Astrocyte of the spinal cord (primary cell): Measurements from ENCODE around the gene TBCC.

Experiments used
- DNase-seq: peaks from one replicate; pipeline ENCODE4 v3.0.0; 2011; ENCODE audit warnings: low read depth, low spot score
- H3K4me3 ChIP-seq: 2 replicates; pipeline ENCODE4 v1.5.1; 2011; ENCODE audit warnings: low read depth, mild to moderate bottlenecking, low read length, moderate library complexity
- CTCF ChIP-seq: IDR thresholded peaks from 2 replicates; pipeline ENCODE4 v1.5.1; 2012; ENCODE audit warnings: low read depth, mild to moderate bottlenecking, low read length, inconsistent platforms
- in situ Hi-C: cut with HindIII; loops from 2 replicates; pipeline ENCODE4 v1.10.0; 2017; ENCODE audit warnings: low sequenced_read_pairs

Gene TBCC

GRCh38 chr6:42748203-42748898 lies 2.4 kb upstream of the TBCC start:
- in situ Hi-C loops, result no loop called here
- no peak for TF ChIP-seq CTCF
- no peak overlapping the region for H3K4me3 ChIP-seq
- DNase-seq, result no peak

- DNase-seq, result peak; percentile 96
- in situ Hi-C loops, result no loop called here
- H3K4me3 ChIP-seq, result peak overlapping the region; percentile 75
- no peak for TF ChIP-seq CTCF
These were observed 824 bp upstream of the TBCC start for GRCh38 chr6:42746463-42747391.

GRCh38 chr6:42745083-42745639 lies 742 bp downstream of the TBCC start:
- TF ChIP-seq CTCF, result no peak
- in situ Hi-C loops, result no loop called here
- H3K4me3 ChIP-seq, result peak overlapping the region; percentile 92
- DNase-seq, result peak; percentile 54

GRCh38 chr6:42744351-42744893 lies 1.5 kb downstream of the TBCC start:
- peak; percentile 24 for DNase-seq
- in situ Hi-C loops, result no loop called here
- H3K4me3 ChIP-seq, result peak overlapping the region; percentile 92
- no peak for TF ChIP-seq CTCF

GRCh38 chr6:42742116-42742894 lies 3.6 kb downstream of the TBCC start:
- no peak for TF ChIP-seq CTCF
- no peak overlapping the region for H3K4me3 ChIP-seq
- DNase-seq, result peak; percentile 34
- in situ Hi-C loops, result no loop called here

GRCh38 chr6:42740725-42741124 lies 5.2 kb downstream of the TBCC start:
- no peak overlapping the region for H3K4me3 ChIP-seq
- DNase-seq, result no peak
- no peak for TF ChIP-seq CTCF
- in situ Hi-C loops, result no loop called here
